Suppressor macrophage (primary cell): ENCODE data around the gene ARAP1.

Experiments used
- DNase-seq, 4 experiments: peaks; one replicate each; pipeline ENCODE4 v3.0.0-alpha.2; 2020 to 2022

The ARAP1 gene

GRCh38 chr11:72635309-72635915 is 116.8 kb downstream of the ARAP1 start:
- DNase-seq: peak; percentile 40 to 72 (median 56)
